ENCODE measurements around the gene HIP1. TPM values are rescaled to one million over a fixed set of nuclear protein-coding genes. Genes with fewer than 3 reads are reported as not detected.
"Not testable (repeated sequence)": the region's sequence is repeated elsewhere in the genome, so short reads cannot be mapped to it uniquely, and the experiment has no call there.

The HIP1 gene
- total RNA-seq, 1 donor from 2014 or later, result 15.6 TPM

GRCh38 chr7:75632587-75632986 lies 106.2 kb downstream of the HIP1 start:
- DNase-seq; ATAC-seq (ENCODE audit: poor library complexity); intact Hi-C loops (cut with DNase I): not testable (repeated sequence)

GRCh38 chr7:75631711-75632110 lies 107.0 kb downstream of the HIP1 start:
- no peak for ATAC-seq (ENCODE audit: poor library complexity)
- intact Hi-C loops (cut with DNase I), result no loop called here
- DNase-seq, result no peak

DNA sequence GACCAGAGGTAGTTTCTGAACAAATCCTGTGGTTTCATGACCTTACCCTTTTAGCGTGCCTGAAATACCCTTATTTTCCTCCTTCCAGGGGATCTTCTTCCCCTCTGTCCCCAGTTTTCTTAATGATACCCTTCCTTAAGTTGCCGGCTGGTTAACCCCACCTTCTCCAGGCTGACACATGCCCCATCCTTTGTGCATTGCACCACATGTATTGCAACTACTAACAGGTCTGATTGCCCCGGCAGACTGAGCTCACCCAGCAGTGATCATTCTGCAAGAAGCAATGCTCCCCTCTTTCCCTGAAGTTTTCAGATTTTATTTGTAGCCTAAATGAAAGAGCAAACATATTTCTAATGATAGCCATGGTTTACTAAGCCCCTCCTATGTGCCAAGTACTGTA lies 108.2 kb downstream of the HIP1 start:
- DNase-seq (no peak), ATAC-seq (ENCODE audit: poor library complexity) (no peak)
- intact Hi-C loops (cut with DNase I), result no loop called here

DNA sequence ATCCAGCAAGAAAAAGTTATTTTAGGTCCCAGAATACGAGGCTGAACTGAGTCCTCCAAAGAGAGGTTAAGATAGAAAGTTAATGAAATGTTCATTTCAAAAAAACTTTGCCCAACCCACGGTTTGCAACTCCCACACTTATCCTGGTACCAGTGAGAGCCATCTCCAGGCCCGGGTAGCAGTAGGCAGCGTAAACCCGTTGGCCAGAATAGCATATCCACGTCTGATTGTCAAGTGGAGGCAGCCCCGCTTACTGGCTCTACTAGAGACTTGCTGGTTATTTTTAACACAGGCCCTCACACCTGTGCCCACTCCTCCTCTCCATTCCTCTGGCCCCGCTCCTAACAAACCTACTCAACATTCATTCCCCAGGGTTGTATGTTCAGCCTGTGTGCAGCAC lies 109.7 kb downstream of the HIP1 start:
- intact Hi-C loops (cut with DNase I), result no loop called here
- no peak for ATAC-seq (ENCODE audit: poor library complexity)

GRCh38 chr7:75628055-75628454 lies 110.7 kb downstream of the HIP1 start:
- intact Hi-C loops (cut with DNase I), result no loop called here
- DNase-seq (no peak), ATAC-seq (ENCODE audit: poor library complexity) (no peak)

More for the DNA sequence above, 109.7 kb downstream of the HIP1 start:
- peak; percentile 7 for DNase-seq

GRCh38 chr7:75626954-75627353 lies 111.8 kb downstream of the HIP1 start:
- intact Hi-C loops (cut with DNase I), result no loop called here
- ATAC-seq (ENCODE audit: poor library complexity), result no peak
- DNase-seq, result peak; percentile 16

- ATAC-seq (ENCODE audit: poor library complexity) (no peak), DNase-seq (no peak)
- intact Hi-C loops (cut with DNase I), result no loop called here
Observed at GRCh38 chr7:75625868-75626267, 112.9 kb downstream of the HIP1 start.

DNA sequence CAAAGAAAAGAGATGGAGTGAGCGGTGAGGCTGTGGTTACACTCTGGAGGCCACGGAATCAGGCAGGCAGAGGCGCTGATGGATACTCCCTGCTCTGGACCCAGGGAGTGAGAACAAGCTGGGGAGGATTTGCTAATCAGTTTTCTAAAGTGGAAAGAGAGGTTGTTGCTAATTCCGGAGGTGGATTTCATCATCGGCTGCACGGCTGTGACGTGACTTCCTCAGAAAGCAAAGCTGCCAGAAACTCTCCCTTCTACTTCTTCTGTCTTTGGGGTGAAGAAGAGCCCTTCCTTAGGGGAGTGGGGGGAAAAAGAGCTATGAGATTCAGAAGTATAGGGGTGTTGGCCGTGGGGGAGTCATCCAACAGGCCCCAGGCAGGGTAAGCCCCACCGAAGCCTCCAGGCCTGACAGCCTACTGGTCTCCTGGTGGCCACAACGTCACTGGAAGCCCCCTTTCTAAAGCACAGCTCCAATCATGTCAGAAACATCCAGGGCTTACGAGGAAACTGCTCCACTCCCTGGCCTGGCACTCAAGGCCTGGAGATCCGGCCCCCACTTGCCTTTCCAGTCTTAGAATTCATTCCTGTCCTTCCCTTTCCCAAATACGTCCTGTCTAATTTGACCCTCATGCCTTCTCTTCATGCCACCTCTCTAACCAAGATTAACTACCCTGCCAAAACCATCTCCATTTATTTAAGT lies 114.5 kb downstream of the HIP1 start:
- ATAC-seq (ENCODE audit: poor library complexity) (peak; percentile 88), DNase-seq (peak; percentile 83)
- intact Hi-C loops (cut with DNase I), result no loop called here

DNA sequence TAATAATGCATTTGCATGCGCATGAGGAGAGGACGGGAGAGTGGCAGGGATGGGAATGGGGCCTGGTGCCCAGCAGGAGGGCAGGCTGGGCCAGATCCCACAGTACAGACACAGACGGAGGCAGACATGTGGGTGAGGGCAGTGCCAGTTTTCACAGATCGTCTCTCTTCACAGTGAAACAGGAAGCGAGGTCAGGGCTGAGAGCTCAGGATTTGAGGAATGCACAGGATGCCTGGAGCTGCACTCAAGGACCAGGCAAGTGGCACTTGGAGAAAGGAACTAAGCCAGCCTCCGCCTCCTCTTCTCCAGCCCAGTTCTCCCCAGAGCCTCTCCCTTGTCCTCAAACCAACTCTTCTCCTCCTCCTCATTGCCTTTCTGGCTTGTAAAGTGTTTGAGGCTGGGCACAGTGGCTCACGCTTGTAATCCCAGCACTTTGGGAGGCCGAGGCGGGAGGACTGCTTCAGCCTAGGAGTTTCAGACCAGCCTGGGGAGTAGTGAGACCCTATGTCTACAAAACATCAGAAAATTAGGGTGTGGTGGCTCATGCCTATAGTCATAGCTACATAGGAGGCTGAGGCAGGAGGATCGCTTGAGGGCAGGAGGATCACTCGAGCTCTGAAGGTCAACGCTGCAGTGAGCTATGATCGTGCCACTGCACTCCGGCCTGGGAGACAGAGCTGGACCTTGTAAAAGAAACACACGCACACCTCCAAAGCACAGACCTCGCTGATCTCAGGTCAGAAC lies 115.2 kb downstream of the HIP1 start:
- intact Hi-C loops (cut with DNase I), result no loop called here
- DNase-seq, result no peak
- ATAC-seq (ENCODE audit: poor library complexity), result peak; percentile 31

- DNase-seq, result no peak
- ATAC-seq (ENCODE audit: poor library complexity), result no peak
- intact Hi-C loops (cut with DNase I), result no loop called here
Observed at GRCh38 chr7:75621124-75621523, 117.6 kb downstream of the HIP1 start.

DNA sequence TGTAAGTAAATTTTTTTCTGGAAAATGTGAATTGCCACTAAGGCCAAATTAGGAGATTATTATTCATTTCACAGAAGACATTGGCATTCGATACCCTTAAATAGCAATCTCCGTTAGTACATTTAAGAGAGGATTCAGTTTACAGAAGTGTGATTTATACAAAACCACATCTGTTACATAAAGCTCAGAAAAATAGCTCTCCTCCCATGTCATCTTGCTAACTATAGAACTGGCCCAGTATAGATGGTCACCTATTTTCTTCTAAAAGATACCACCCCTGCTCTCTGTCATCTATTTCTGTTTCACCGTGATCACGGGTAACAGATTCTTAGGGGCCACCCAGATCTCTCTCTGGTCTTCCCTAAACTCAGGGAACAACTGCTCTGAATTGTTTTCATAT lies 119.1 kb downstream of the HIP1 start:
- ATAC-seq (ENCODE audit: poor library complexity), result no peak
- intact Hi-C loops (cut with DNase I), result no loop called here

DNA sequence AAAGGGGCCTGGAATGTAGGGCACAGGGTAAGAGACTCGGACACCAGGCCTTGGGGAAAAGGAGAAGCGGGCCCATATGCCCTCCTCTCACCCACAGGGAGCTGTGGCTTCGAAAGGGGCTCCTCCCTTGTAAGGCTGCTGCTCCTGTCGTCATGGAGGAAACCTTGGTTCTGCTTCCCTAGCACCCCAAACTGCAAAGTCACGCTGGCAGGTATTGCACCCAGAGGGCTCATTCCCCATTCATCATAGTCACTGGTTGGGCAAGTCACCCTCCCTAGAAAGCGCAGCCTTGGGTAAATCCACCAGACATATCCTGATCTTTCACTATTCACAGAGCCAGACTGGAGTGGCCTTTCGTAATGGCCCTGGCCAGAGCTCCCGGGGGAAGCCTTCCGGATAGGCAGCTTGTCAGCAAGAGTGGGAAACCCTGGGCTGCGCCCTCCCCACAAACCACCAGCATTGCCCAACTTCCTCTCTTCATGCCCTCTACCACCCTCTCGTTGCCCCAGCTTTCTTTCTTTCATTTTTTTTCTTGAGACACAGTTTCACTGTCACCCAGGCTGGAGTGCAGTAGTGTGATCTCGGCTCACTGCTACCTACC lies 121.0 kb downstream of the HIP1 start:
- DNase-seq (peak; percentile 85), ATAC-seq (ENCODE audit: poor library complexity) (peak; percentile 82)
- intact Hi-C loops (cut with DNase I), result no loop called here

More for the DNA sequence above, 119.1 kb downstream of the HIP1 start:
- no peak for DNase-seq

- intact Hi-C loops (cut with DNase I), result no loop called here
- DNase-seq, result no peak
- no peak for ATAC-seq (ENCODE audit: poor library complexity)
Observed at GRCh38 chr7:75616421-75617167, 122.1 kb downstream of the HIP1 start.

DNA sequence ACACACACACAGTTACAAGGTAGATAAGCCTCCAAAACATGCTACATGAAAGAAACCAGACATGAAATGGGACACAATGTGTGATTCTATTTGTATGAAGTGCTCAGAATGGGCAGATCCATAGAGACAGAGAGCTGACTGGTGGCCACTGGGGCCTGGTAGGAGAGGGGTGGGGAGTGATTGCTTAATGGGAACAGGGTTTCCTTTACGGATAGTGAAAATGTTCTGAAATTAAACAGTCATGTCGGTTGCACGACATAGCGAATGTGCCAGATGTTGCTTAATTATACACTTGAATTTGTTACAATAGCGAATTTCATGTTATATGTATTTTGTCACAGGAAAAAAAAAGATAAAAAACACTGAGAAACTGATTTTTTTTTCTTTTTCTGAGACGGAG lies 124.3 kb downstream of the HIP1 start:
- intact Hi-C loops (cut with DNase I), result no loop called here
- ATAC-seq (ENCODE audit: poor library complexity) (no peak), DNase-seq (no peak)

DNA sequence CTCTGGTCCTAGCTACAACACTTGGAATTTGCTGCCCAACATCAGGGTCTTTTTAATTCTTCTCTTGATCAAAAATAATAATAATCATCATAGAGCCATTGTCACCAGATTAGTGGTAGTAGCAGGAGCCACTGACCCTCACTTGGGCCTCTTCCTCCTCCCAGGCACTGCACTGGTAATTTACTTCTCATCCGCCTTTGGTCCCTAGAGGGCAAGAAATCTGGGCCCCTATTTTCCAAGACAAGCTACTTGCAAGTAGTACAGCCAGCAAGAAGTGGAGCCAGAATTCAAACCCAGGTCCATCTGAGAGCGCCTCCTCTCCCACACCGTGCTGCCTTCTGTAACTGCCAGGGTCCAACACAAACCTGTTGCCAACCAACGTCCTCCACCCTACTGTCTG lies 125.4 kb downstream of the HIP1 start:
- intact Hi-C loops (cut with DNase I), result no loop called here
- ATAC-seq (ENCODE audit: poor library complexity) (no peak), DNase-seq (no peak)

- peak; percentile 93 for DNase-seq
- intact Hi-C loops (cut with DNase I), result no loop called here
- peak; percentile 97 for ATAC-seq (ENCODE audit: poor library complexity)
Observed at GRCh38 chr7:75611557-75612178, 127.1 kb downstream of the HIP1 start.

DNA sequence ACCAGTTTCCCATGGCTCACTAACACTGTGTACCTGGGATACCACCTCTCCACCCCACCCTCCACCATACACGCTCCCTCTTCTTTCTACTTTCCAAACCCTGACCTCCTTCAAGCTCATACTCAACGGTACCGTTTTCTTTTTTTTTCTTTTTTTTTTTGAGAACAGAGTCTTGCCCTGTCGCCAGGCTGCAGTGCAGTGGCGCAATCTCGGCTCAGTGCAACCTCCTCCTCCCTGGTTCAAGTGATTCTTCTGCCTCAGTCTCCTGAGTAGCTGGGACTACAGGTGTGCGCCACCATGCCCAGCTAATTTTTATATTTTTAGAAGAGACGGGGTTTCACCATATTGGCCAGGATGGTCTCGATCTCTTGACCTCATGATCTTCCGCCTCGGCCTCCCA lies 129.3 kb downstream of the HIP1 start:
- not testable (repeated sequence) for DNase-seq; ATAC-seq (ENCODE audit: poor library complexity)
- intact Hi-C loops (cut with DNase I), result loop anchor here (10.0 kb wide), 1 partner anchor 145 kb away; no protein-coding TSS in a partner anchor

DNA sequence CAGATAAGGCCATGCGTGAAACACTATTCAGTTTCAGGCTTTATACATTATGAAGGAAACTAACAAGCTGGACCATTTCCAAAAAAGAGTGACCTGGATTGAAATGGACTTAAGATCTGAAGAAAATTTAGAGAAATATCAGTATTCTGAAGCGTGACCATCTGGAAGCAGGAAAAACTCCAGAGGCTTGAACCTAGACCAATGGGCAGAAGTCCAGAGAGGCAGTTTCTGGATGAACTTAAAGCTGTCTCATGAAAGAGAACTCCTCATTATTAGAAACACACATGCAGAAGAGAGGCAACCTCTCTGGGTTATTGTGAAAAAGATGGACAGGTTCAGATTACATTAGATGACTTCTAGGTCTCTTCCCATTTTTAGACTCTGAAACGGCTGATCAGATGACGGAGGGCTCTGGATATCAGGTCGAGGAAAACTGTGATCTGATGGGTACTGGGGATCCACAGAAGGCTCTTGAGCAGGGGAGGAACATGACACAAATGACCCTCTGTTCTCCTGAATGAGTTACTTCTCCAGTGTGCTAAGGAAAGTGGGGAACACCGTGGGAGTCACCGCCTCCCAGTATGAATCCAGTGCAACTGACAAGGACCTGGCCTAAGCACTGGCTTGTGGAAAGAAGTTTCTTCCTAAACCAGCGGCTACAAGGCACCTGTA lies 130.2 kb downstream of the HIP1 start:
- intact Hi-C loops (cut with DNase I), result loop anchor here (10.0 kb wide), 1 partner anchor 146 kb away; no protein-coding TSS in a partner anchor
- ATAC-seq (ENCODE audit: poor library complexity), result no peak

More for the DNA sequence above, 130.2 kb downstream of the HIP1 start:
- DNase-seq, result no peak

Measured in Right ventricle myocardium superior (tissue), 1 donor.